GM21529 (cell line): Measurements from ENCODE around the gene CTDSP1.

Experiments
- ATAC-seq: cut with Tn5 transposase; IDR thresholded peaks from one replicate; pipeline ENCODE4 v1.9.1; 2021; ENCODE audit not compliant: unreplicated experiment

The CTDSP1 gene, protein sequence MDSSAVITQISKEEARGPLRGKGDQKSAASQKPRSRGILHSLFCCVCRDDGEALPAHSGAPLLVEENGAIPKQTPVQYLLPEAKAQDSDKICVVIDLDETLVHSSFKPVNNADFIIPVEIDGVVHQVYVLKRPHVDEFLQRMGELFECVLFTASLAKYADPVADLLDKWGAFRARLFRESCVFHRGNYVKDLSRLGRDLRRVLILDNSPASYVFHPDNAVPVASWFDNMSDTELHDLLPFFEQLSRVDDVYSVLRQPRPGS

GRCh38 chr2:218399391-218400166 is at the start of gene CTDSP1:
TSS of gene CTDSP1 (plus strand) at chr2:218399868. CDS start at chr2:218400091, 223 bp downstream.
- peak; percentile 34 for ATAC-seq

DNA sequence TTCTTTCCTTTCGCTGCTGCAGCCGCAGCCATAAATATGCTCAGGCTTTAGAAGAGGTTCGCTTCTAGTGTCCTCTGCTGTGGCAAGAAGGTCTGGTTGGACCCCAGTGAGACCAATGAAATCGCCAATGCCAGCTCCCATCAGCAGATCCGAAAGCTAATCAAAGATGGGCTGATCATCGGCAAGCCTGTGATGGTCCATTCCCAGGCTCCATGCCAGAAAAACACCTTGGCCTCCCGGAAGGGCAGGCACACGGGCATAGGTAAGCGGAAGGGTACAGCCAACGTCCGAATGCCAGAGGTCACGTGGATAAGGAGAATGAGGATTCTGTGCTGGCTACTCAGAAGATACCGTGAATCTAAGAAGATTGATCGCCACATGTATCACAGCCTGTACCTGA is 45.6 kb upstream of the CTDSP1 start:
- ATAC-seq: no peak

DNA sequence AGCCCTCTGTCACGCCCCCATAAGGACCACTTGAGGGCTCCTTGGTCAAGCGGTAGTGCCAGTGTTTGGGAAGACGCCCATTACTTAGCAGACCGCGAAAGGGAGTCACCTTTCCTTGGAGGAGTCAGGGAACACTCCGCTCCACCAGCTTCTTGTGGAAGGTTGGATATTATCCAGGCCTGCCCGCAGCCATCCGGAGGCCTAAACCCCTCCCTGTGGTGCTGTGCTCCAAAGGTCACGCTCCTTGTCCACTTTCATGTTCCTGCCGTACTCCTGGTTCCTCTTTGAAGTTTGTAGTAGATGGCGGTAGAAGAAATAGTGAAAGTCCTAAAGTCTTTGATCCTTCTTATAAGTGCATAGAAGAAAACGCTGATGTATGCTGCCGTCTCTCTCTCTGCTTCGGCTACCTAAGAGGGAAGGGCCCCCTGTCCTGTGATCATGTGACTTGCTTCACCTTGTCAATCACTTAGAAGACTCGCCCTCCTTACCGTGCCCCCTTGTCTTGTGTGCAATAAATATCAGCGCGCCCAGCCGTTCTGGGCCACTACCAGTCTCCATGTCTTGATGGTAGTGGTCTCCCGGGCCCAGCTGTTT is 44.7 kb upstream of the CTDSP1 start:
- no peak for ATAC-seq

- ATAC-seq: no peak
Observed at GRCh38 chr2:218357236-218358177, 42.2 kb upstream of the CTDSP1 start.

DNA sequence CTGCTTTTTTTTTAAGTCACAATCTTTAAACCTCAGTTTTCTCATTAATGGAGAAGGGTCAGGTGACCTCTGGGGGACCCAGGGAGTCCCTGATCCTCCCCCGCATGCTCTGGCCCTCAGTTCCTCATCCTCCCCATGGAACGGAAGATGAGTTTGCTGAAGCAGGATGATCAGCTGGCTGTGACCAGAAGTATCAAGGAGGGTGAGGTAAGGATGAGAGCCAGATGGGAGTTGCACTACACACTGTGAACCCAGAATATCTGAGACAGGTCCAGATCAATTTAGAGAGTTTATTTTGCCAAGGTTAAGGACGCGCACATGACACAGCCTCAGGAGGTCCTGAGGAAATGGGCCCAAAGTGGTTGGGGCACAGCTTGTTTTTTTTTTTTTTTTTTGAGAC is 39.2 kb upstream of the CTDSP1 start:
- no peak for ATAC-seq

- peak; percentile 46 for ATAC-seq
Observed at GRCh38 chr2:218362606-218363005, 37.1 kb upstream of the CTDSP1 start.

GRCh38 chr2:218363736-218364135 is 35.9 kb upstream of the CTDSP1 start:
- no peak for ATAC-seq

DNA sequence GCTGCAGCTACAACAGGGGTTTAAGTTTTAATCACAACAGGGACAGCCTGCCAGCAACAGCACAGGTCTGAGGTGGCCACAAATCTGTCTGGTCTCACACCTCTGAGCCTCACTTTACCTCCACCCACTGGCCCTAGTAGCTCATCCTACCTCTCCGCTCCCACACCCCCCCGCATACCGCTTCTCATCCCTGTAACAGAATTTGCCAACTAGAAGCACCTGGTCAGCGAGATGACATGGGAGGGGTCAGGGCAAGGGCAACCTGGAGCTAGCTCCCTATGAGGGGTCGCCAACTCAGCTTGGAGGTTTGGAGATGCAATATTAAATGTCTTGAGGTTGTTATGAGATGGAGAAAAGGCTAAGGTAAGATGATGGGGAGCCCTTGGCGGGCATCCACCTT is 35.5 kb upstream of the CTDSP1 start:
- ATAC-seq: no peak

DNA sequence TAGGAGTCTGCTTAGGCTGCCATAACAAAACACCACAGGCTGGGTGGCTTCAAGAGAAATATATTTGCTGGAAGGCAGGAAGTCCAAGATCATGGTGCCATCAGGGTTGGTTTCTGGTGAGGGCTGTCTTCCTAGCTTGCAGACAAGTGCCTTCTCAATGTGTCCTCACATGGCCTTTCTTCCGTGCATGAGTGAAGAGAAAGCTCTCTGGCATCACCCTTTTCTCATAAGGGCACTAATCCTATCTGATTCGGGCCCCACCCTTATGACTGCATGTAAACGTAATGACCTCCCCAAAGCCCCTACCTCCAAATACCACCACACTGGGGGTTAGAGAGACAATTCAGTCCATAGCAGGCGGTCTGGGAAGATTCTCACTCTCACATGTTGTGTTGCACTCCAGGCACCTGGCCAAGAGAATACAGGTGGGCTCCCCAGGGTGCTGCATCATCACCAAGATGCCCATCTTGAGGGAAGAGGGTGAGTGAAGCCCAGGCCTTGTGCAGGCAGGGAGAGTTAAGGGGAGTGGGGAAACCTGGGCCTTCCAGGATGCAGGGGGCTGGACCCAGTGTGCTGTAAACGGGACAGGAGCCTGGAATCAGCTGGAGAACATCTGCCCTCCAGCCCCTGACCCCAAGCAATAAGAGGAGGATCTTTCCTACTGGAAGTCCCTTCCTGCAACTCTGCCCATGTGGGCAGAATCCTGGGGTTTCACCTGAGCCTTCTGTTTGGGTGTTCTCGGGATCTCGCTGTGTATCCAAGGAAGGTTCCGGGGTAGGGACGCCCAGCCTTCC is 32.9 kb upstream of the CTDSP1 start:
- ATAC-seq: no peak

DNA sequence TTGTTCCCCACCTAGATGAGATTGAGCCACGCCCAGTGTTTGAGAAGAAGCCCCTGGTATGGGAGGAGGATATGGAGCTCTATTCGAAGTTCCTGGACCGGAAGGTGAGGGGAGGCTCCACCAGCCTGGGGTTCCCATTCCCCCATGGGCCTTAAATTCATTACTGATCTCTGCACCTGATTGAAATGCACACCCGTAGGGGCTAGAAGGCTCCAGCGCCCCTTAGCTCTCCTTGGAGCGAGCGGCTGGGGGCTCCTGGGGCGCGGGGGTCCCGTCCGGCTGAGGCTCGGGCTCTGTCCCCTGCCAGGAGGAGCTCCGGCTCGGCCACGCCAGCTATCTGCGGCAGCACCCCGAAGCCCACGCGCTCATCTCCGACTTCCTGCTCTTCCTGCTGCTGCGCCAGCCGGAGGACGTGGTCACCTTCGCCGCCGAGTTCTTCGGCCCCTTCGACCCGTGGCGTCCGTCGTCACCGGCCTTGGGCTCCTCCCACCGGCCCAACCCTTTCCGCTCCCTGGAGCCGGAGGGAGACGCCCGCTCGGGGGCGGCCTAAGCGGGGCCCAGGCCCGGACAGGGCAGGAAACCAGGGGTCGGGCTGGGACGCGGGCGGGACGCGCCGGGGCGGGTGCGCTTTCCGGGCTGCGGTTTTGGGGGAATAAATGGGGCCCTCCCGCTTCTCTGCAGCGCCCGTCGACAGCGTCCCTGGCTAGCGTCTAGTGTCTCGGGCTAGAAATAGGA is 32.1 kb upstream of the CTDSP1 start:
- peak; percentile 98 for ATAC-seq

- no peak for ATAC-seq
Observed at GRCh38 chr2:218368150-218368528, 31.5 kb upstream of the CTDSP1 start.

DNA sequence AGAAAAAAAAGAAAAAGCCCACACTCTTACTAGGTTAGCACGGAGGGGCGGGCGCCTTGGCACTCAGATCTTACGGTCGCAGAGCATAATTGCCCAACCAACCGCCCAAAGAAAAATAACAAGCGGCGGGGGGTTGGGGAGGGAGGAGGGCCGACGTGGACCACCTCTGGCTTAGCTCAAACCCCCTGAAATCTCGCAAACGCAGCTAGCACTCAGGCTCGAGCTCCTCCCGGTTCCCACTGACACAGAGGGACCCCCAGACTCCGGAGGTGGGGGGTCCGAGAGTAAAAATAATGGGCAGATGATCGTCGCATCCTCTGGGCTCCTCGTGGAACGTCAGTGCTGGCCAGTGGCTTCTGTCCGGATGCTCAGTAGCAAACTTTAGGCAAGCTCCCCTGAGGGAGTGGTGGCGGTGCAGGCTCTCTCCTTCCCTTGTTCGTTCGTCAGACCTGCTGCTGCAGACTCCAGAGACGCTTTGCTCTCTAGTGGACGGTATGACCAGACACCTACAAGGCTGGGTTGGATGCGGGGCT is 31.0 kb upstream of the CTDSP1 start:
- ATAC-seq: no peak

GRCh38 chr2:218369330-218369729 is 30.3 kb upstream of the CTDSP1 start:
- ATAC-seq: no peak

- no peak for ATAC-seq
Observed at GRCh38 chr2:218370410-218371063, 29.1 kb upstream of the CTDSP1 start.

GRCh38 chr2:218371983-218372350 is 27.7 kb upstream of the CTDSP1 start:
- ATAC-seq: no peak

DNA sequence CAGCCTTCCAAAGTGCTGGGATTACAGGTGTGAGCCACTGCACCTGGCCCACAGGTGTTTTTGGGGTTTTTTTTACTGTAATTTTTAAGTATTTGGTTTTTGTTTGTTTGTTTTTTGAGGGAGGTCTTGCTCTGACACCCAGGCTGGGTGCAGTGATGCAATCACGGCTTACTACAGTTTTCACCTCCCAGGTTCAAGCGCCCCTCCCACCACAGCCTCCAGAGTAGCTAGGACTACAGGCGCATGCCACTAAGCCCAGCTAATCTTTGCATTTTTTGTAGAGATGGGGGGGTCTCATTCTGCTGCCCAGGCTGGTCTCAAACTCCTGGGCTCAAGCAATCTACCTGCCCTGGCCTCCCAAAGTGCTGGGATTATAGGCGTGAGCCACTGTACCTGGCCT is 24.9 kb upstream of the CTDSP1 start:
- no peak for ATAC-seq

DNA sequence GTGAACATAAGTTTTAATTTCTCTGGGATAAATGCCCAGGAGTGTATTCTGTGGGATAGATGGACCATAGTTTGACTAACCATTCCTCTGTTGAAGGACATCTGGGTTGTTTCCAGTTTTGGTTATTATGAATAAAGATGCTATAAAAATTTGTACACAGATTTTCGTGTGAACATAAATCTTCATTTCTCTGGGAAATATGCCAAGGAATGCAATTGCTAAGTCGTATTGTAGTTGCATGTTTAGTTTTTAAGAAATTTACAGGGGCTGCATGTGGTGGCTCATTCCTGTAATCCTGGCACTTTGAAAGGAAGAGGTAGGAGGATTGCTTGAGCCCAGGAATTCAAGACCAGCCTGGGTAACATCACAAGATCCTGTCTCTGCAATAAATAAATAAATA is 24.5 kb upstream of the CTDSP1 start:
- ATAC-seq: no peak

DNA sequence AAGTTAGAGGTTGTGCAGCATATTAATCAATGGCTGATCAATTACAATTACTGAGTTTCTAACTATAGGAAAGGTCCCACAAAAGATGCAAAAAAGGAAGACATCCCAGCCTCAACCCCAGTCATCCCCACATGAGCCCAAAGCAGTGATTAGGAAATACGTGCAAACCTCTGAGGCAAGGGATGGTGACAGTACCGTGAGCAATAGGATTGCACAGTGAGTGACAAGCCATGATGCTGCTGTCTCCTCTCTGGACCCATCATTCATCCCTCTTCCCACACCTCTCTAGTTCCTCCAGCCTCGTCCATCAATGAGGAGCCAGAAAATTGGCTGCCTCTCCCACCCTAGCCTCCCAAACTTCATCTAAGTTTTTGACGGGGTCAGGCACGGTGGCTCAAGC is 21.6 kb upstream of the CTDSP1 start:
- ATAC-seq: no peak

DNA sequence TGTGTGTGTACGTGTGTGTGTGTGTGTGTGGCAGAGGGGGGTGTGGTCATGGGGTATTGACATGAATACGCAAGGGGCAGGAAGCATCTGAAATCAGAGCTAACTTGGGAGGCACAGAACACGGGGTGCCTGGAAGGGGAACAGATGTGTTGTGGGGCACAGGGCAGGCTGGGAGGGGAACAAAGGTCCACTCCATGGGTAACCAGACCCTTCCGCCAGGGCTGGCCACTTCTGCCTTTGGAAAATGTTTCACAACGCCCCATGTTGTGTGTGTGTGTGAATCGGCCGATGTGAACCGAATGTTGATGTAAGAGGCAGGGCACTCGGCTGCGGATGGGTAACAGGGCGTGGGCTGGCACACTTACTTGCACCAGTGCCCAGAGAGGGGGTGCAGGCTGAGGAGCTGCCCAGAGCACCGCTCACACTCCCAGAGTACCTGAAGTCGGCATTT is 17.7 kb upstream of the CTDSP1 start, which contains the start of gene SLC11A1:
Gene SLC11A1, plus strand, starts transcription at position 358 of the 451 bp plus-strand sequence. CDS start 96 bp downstream, outside the sequence.
- ATAC-seq: no peak
